Dermis blood vessel endothelial cell (primary cell): Measurements from ENCODE around the gene ZXDC. TPM values are rescaled to one million over a fixed set of nuclear protein-coding genes. Genes with fewer than 3 reads are reported as not detected.

Experiments
- DNase-seq: peaks from one replicate; pipeline ENCODE4 v3.0.0; 2010
- total RNA-seq: library from RNA; depleted of rRNA; stranded (reverse); fragments of >200 nt; gene quantifications from 2 replicates; pipeline ENCODE4 v1.2.3, GENCODE V29; 2014

ZXDC gene
- total RNA-seq, 1 donor from 2014 or later = 22.8 TPM

GRCh38 chr3:126511291-126511690, 35.6 kb upstream of the ZXDC start:
- no peak for DNase-seq

GRCh38 chr3:126510308-126510910, 34.7 kb upstream of the ZXDC start:
- no peak for DNase-seq

GRCh38 chr3:126509597-126510307, 34.1 kb upstream of the ZXDC start:
- DNase-seq = no peak

GRCh38 chr3:126508564-126508964, 32.9 kb upstream of the ZXDC start:
- no peak for DNase-seq

- DNase-seq = no peak
These were observed 32.2 kb upstream of the ZXDC start for GRCh38 chr3:126507886-126508285.

- no peak for DNase-seq
These were observed 28.0 kb upstream of the ZXDC start for GRCh38 chr3:126503701-126504100.

GRCh38 chr3:126502656-126503055, 27.0 kb upstream of the ZXDC start:
- DNase-seq = no peak

GRCh38 chr3:126501736-126502135, 26.0 kb upstream of the ZXDC start:
- DNase-seq = no peak

- no peak for DNase-seq
These were observed 25.4 kb upstream of the ZXDC start for GRCh38 chr3:126501054-126501453.

- no peak for DNase-seq
These were observed 24.3 kb upstream of the ZXDC start for GRCh38 chr3:126500016-126500415.

- no peak for DNase-seq
These were observed 23.7 kb upstream of the ZXDC start for GRCh38 chr3:126499401-126499800.

- no peak for DNase-seq
These were observed 23.2 kb upstream of the ZXDC start for GRCh38 chr3:126498929-126499328.

GRCh38 chr3:126498461-126498860, 22.8 kb upstream of the ZXDC start:
- no peak for DNase-seq

GRCh38 chr3:126497956-126498355, 22.3 kb upstream of the ZXDC start:
- DNase-seq = no peak

- no peak for DNase-seq
These were observed 21.5 kb upstream of the ZXDC start for GRCh38 chr3:126496894-126497850.

- no peak for DNase-seq
These were observed 20.1 kb upstream of the ZXDC start for GRCh38 chr3:126495786-126496185.

GRCh38 chr3:126494970-126495230, 19.2 kb upstream of the ZXDC start:
- no peak for DNase-seq

GRCh38 chr3:126494204-126494969, 18.7 kb upstream of the ZXDC start:
- DNase-seq = no peak

GRCh38 chr3:126493739-126494138, 18.0 kb upstream of the ZXDC start:
- DNase-seq = no peak

GRCh38 chr3:126493051-126493450, 17.4 kb upstream of the ZXDC start:
- DNase-seq = no peak

- DNase-seq = no peak
These were observed 15.7 kb upstream of the ZXDC start for GRCh38 chr3:126491221-126492013.

GRCh38 chr3:126490619-126491018, 14.9 kb upstream of the ZXDC start:
- DNase-seq = no peak
